Kidney (tissue), 14 donors: ENCODE data around the gene DDX41. TPM values are rescaled to one million over a fixed set of nuclear protein-coding genes. Genes with fewer than 3 reads are reported as not detected.

Source experiments
- DNase-seq, 5 donors: peaks; one replicate each; pipeline ENCODE4 v3.0.0-alpha.2; 2013 to 2020
- FAIRE-seq: peaks from 2 replicates; lab custom pipeline; 2012; peaks lifted over from hg19 to GRCh38; lab: Jason Lieb, UNC
- H3K27ac ChIP-seq, 2 donors: one replicate each; pipeline ENCODE4 v1.7.0; 2013; ENCODE audit warnings: low read depth in 2 of 2, low read length in 2 of 2, inconsistent platforms in 1 of 2
- H3K27me3 ChIP-seq: one replicate; pipeline ENCODE4 v1.7.1; 2013; ENCODE audit warnings: low read length, inconsistent platforms; ENCODE audit not compliant: control insufficient read depth, insufficient read depth
- H3K36me3 ChIP-seq, 3 donors: one replicate each; pipeline versions ENCODE4 v1.7.0 to v1.7.1; 2013; ENCODE audit warnings: low read length in 3 of 3, control low read depth in 1 of 3, inconsistent platforms in 1 of 3; ENCODE audit not compliant: insufficient read depth in 3 of 3, control insufficient read depth in 2 of 3
- H3K4me1 ChIP-seq, 3 donors: one replicate each; pipeline versions ENCODE4 v1.7.0 to v1.7.1; 2013; ENCODE audit warnings: low read length in 3 of 3, inconsistent platforms in 1 of 3, low read depth in 1 of 3; ENCODE audit not compliant: control insufficient read depth in 2 of 3, insufficient read depth in 2 of 3
- H3K4me3 ChIP-seq, 3 donors: one replicate each; pipeline versions ENCODE4 v1.7.0 to v1.8.1; 2013; ENCODE audit warnings: low read length in 3 of 3, control low read depth in 1 of 3, inconsistent platforms in 1 of 3
- H3K9ac ChIP-seq, 3 donors: one replicate each; pipeline versions ENCODE4 v1.7.0 to v1.7.1; 2013; ENCODE audit warnings: low read length in 3 of 3, control low read depth in 1 of 3, inconsistent platforms in 1 of 3
- H3K9me3 ChIP-seq, 3 donors: one replicate each; pipeline versions ENCODE4 v1.7.0 to v1.7.1; 2013; ENCODE audit warnings: low read length in 3 of 3, control low read depth in 1 of 3, inconsistent platforms in 1 of 3; ENCODE audit not compliant: control insufficient read depth in 2 of 3, insufficient read depth in 1 of 3
- intact Hi-C: fragments of 100-400 bp; cut with DNase I; formaldehyde crosslinking; loops from one replicate; pipeline ENCODE4 v1.11.1; 2022
- polyA plus RNA-seq: library from polyadenylated mRNA; stranded (reverse); fragments of 350-450 nt; fragmentation: Illumina TruSeq; extraction: RNeasy Lipid Tissue Mini Kit (QIAGEN cat#74804); gene quantifications from one replicate; pipeline ENCODE4 v1.2.3, GENCODE V29; 2014; ENCODE audit warnings: low read depth, low replicate concordance; ENCODE audit not compliant: insufficient read depth
- total RNA-seq: library from RNA; stranded (reverse); fragmentation: NEBNext Ultra II Directional; extraction: Animal tissue kit (Norgen Biotek cat#: 25700); gene quantifications from one replicate; pipeline ENCODE4 v1.2.1, GENCODE V29; 2021
- TF ChIP-seq, protein P1 (sequence below): IDR thresholded peaks from 3 replicates; pipeline ENCODE4 v1.5.1; 2012; ENCODE audit warnings: mild to moderate bottlenecking, moderate library complexity, borderline replicate concordance; ENCODE audit not compliant: insufficient read depth; ENCODE audit errors: extremely low read depth
- donor health status: control.
- donor health status: control.
- donor health status: control.
- donor health status: control.
- donor health status: control.
- donor health status: DM: yes; HTN: yes; CAD: no.
- donor health status: Normal renal cell carcinoma (clear cell type).

The DDX41 gene
- total and polyA plus RNA-seq, 2 donors from 2014 or later = 86.7 to 97.3 TPM

GRCh38 chr5:177524941-177525655 is 8.3 kb upstream of the DDX41 start:
- no peak overlapping the region for H3K4me3 ChIP-seq
- H3K36me3 ChIP-seq = peaks cover 5 to 60% (median 47%) of the 10 kb centered on the region in 3 donors
- TF ChIP-seq, protein P1, sequence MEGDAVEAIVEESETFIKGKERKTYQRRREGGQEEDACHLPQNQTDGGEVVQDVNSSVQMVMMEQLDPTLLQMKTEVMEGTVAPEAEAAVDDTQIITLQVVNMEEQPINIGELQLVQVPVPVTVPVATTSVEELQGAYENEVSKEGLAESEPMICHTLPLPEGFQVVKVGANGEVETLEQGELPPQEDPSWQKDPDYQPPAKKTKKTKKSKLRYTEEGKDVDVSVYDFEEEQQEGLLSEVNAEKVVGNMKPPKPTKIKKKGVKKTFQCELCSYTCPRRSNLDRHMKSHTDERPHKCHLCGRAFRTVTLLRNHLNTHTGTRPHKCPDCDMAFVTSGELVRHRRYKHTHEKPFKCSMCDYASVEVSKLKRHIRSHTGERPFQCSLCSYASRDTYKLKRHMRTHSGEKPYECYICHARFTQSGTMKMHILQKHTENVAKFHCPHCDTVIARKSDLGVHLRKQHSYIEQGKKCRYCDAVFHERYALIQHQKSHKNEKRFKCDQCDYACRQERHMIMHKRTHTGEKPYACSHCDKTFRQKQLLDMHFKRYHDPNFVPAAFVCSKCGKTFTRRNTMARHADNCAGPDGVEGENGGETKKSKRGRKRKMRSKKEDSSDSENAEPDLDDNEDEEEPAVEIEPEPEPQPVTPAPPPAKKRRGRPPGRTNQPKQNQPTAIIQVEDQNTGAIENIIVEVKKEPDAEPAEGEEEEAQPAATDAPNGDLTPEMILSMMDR = no peak
- no peak overlapping the region for H3K27ac ChIP-seq
- no peak overlapping the region for H3K9ac ChIP-seq
- no peaks in the 10 kb centered on the region for H3K27me3 ChIP-seq
- no peaks in the 10 kb centered on the region for H3K4me1 ChIP-seq
- intact Hi-C loops = no loop called here
- FAIRE-seq (no peak), DNase-seq (peak in 1 of 5 donors; percentile 42)
- H3K9me3 ChIP-seq = no peaks in the 10 kb centered on the region

DNA sequence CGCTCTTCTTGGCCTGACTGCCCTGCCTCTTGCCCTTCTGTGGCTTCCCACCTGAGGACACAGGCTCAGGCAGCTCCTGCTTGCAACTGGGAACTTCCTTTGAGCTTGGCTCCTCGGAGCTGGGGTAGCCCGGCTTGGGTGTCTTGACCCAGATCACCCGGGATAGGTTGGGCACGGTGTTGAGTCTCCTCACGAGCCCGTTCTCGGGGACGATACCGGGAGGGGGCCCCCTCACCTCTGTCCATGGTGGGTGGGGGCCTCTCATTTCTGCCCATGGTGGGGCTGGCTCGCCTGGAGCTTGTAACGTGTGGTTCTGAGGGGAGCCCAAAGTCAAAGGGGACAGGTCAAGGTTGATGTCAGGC is 7.8 kb upstream of the DDX41 start:
- intact Hi-C loops = no loop called here
- no peak for FAIRE-seq
- peaks cover 0 to under 1% (median 0%) of the 10 kb centered on the region in 3 donors for H3K4me1 ChIP-seq
- H3K27ac ChIP-seq = no peak overlapping the region
- TF ChIP-seq, protein P1 = no peak
- H3K27me3 ChIP-seq = no peaks in the 10 kb centered on the region
- DNase-seq = peak in 1 of 5 donors; percentile 57
- no peak overlapping the region for H3K4me3 ChIP-seq
- no peaks in the 10 kb centered on the region for H3K9me3 ChIP-seq
- H3K9ac ChIP-seq = no peak overlapping the region
- H3K36me3 ChIP-seq = peaks cover 5 to 54% (median 42%) of the 10 kb centered on the region in 3 donors

GRCh38 chr5:177523711-177524538 is 7.2 kb upstream of the DDX41 start:
- Histone ChIP-seq H3K36me3 (peaks cover 5 to 49% (median 41%) of the 10 kb centered on the region in 3 donors), H3K4me1 (peaks cover 0 to 4% (median 0%) of the 10 kb centered on the region in 3 donors), H3K27me3 (no peaks in the 10 kb centered on the region), H3K27ac (no peak overlapping the region), H3K9ac (no peak overlapping the region), H3K9me3 (no peaks in the 10 kb centered on the region), H3K4me3 (no peak overlapping the region)
- TF ChIP-seq, protein P1 = no peak
- intact Hi-C loops = no loop called here
- DNase-seq = peak in 1 of 5 donors; percentile 63
- no peak for FAIRE-seq
